ENCODE measurements around the gene IRS2.

The IRS2 gene

GRCh38 chr13:109761695-109762094 lies 24.7 kb downstream of the IRS2 start:
- no CpG with 5 or more reads among the region's 1 CpG for WGBS

GRCh38 chr13:109760951-109761350 lies 25.4 kb downstream of the IRS2 start:
- WGBS: 90% methylated on average over 8 of the region's 8 CpGs
- H3K4me1 ChIP-seq (ENCODE audit: control insufficient read depth, insufficient read depth, low read depth, low read length): peaks cover 8% of the 10 kb centered on the region
- H2AFZ ChIP-seq (ENCODE audit: low read depth, low read length): no peak overlapping the region
- H3K23ac ChIP-seq (ENCODE audit: low read length in 2 of 2): no peak overlapping the region
- no peak overlapping the region for H2BK5ac ChIP-seq (ENCODE audit: low read depth, low read length, poor library complexity, severe bottlenecking)
- peak overlapping the region in 1 of 2 experiments; percentile 52 for H2BK12ac ChIP-seq (ENCODE audit: low read length in 2 of 2)
- H2BK15ac ChIP-seq (ENCODE audit: low read depth, poor library complexity, severe bottlenecking): no peak overlapping the region
- no peaks in the 10 kb centered on the region for H3K9me3 ChIP-seq (ENCODE audit: control insufficient read depth, low read length)
- no peak overlapping the region for H3K27ac ChIP-seq (ENCODE audit: low read length, poor library complexity, severe bottlenecking)
- peak overlapping the region; percentile 28 for H2AK5ac ChIP-seq (ENCODE audit: low read length, severe bottlenecking)
- no peak overlapping the region for H2BK120ac ChIP-seq (ENCODE audit: low read depth, low read length)
- H3K4me2 ChIP-seq (ENCODE audit: low read length, poor library complexity, severe bottlenecking): no peak overlapping the region
- no peak overlapping the region for H3K18ac ChIP-seq (ENCODE audit: low read depth in 1 of 2, low read length in 2 of 2)
- no peaks in the 10 kb centered on the region for H3K27me3 ChIP-seq (ENCODE audit: control insufficient read depth in 1 of 2, insufficient read depth in 1 of 2, low read length in 2 of 2)
- H4K91ac ChIP-seq (ENCODE audit: low read length): no peak overlapping the region
- no peak for DNase-seq
- H3K14ac ChIP-seq (ENCODE audit: low read length in 2 of 2): peak overlapping the region in 1 of 2 experiments; percentile 59
- H3K79me1 ChIP-seq (replicated peaks; ENCODE audit: low read length, poor library complexity, severe bottlenecking): peaks cover 32% of the 10 kb centered on the region
- peaks cover 2 to 5% of the 10 kb centered on the region in 2 experiments for H3K36me3 ChIP-seq (ENCODE audit: control insufficient read depth in 1 of 2, insufficient read depth in 2 of 2, low read depth in 1 of 2, low read length in 2 of 2)
- H3K9ac ChIP-seq (ENCODE audit: low read length): no peak overlapping the region
- H3K4ac ChIP-seq (ENCODE audit: low read depth in 1 of 2, low read length in 2 of 2): peak overlapping the region in 1 of 2 experiments; percentile 50
- no peak overlapping the region for H3K4me3 ChIP-seq (ENCODE audit: insufficient read depth in 1 of 2, low read depth in 1 of 2, low read length in 2 of 2)
- H4K8ac ChIP-seq (ENCODE audit: low read length): peak overlapping the region; percentile 58

More at GRCh38 chr13:109761695-109762094, 24.7 kb downstream of the IRS2 start:
- Histone ChIP-seq H2AFZ (ENCODE audit: low read depth, low read length) (no peak overlapping the region), H3K23ac (ENCODE audit: low read length in 2 of 2) (no peak overlapping the region), H3K27me3 (ENCODE audit: control insufficient read depth in 1 of 2, insufficient read depth in 1 of 2, low read length in 2 of 2) (no peaks in the 10 kb centered on the region), H3K4me1 (ENCODE audit: control insufficient read depth, insufficient read depth, low read depth, low read length) (peaks cover 8% of the 10 kb centered on the region), H3K9me3 (ENCODE audit: control insufficient read depth, low read length) (no peaks in the 10 kb centered on the region), H3K4me3 (ENCODE audit: insufficient read depth in 1 of 2, low read depth in 1 of 2, low read length in 2 of 2) (no peak overlapping the region), H3K14ac (ENCODE audit: low read length in 2 of 2) (no peak overlapping the region), H3K4ac (ENCODE audit: low read depth in 1 of 2, low read length in 2 of 2) (no peak overlapping the region), H2BK15ac (ENCODE audit: low read depth, poor library complexity, severe bottlenecking) (no peak overlapping the region), H2BK12ac (ENCODE audit: low read length in 2 of 2) (no peak overlapping the region), H3K27ac (ENCODE audit: low read length, poor library complexity, severe bottlenecking) (no peak overlapping the region), H3K36me3 (ENCODE audit: control insufficient read depth in 1 of 2, insufficient read depth in 2 of 2, low read depth in 1 of 2, low read length in 2 of 2) (peaks cover 0 to 2% of the 10 kb centered on the region in 2 experiments), H3K18ac (ENCODE audit: low read depth in 1 of 2, low read length in 2 of 2) (no peak overlapping the region), H4K8ac (ENCODE audit: low read length) (no peak overlapping the region), H4K91ac (ENCODE audit: low read length) (no peak overlapping the region), H2BK5ac (ENCODE audit: low read depth, low read length, poor library complexity, severe bottlenecking) (no peak overlapping the region), H3K4me2 (ENCODE audit: low read length, poor library complexity, severe bottlenecking) (no peak overlapping the region), H2BK120ac (ENCODE audit: low read depth, low read length) (no peak overlapping the region), H3K9ac (ENCODE audit: low read length) (no peak overlapping the region), H2AK5ac (ENCODE audit: low read length, severe bottlenecking) (no peak overlapping the region), H3K79me1 (replicated peaks; ENCODE audit: low read length, poor library complexity, severe bottlenecking) (peaks cover 32% of the 10 kb centered on the region)
- DNase-seq: no peak

GRCh38 chr13:109760402-109760801 lies 26.0 kb downstream of the IRS2 start:
- Histone ChIP-seq H3K4me3 (ENCODE audit: insufficient read depth in 1 of 2, low read depth in 1 of 2, low read length in 2 of 2) (no peak overlapping the region), H2BK15ac (ENCODE audit: low read depth, poor library complexity, severe bottlenecking) (no peak overlapping the region), H3K79me1 (replicated peaks; ENCODE audit: low read length, poor library complexity, severe bottlenecking) (peaks cover 33% of the 10 kb centered on the region), H3K27me3 (ENCODE audit: control insufficient read depth in 1 of 2, insufficient read depth in 1 of 2, low read length in 2 of 2) (no peaks in the 10 kb centered on the region), H2AK5ac (ENCODE audit: low read length, severe bottlenecking) (no peak overlapping the region), H2BK120ac (ENCODE audit: low read depth, low read length) (no peak overlapping the region), H3K9me3 (ENCODE audit: control insufficient read depth, low read length) (no peaks in the 10 kb centered on the region), H3K14ac (ENCODE audit: low read length in 2 of 2) (no peak overlapping the region), H4K8ac (ENCODE audit: low read length) (no peak overlapping the region), H3K27ac (ENCODE audit: low read length, poor library complexity, severe bottlenecking) (no peak overlapping the region), H3K4ac (ENCODE audit: low read depth in 1 of 2, low read length in 2 of 2) (no peak overlapping the region), H2AFZ (ENCODE audit: low read depth, low read length) (no peak overlapping the region), H3K18ac (ENCODE audit: low read depth in 1 of 2, low read length in 2 of 2) (no peak overlapping the region), H2BK12ac (ENCODE audit: low read length in 2 of 2) (no peak overlapping the region), H3K9ac (ENCODE audit: low read length) (no peak overlapping the region), H2BK5ac (ENCODE audit: low read depth, low read length, poor library complexity, severe bottlenecking) (no peak overlapping the region), H3K23ac (ENCODE audit: low read length in 2 of 2) (no peak overlapping the region), H3K4me2 (ENCODE audit: low read length, poor library complexity, severe bottlenecking) (no peak overlapping the region), H3K36me3 (ENCODE audit: control insufficient read depth in 1 of 2, insufficient read depth in 2 of 2, low read depth in 1 of 2, low read length in 2 of 2) (peaks cover 6 to 10% of the 10 kb centered on the region in 2 experiments), H3K4me1 (ENCODE audit: control insufficient read depth, insufficient read depth, low read depth, low read length) (peaks cover 8% of the 10 kb centered on the region), H4K91ac (ENCODE audit: low read length) (no peak overlapping the region)
- 92% methylated on average over 7 of the region's 8 CpGs for WGBS
- DNase-seq: no peak

- Histone ChIP-seq H3K36me3 (ENCODE audit: control insufficient read depth in 1 of 2, insufficient read depth in 2 of 2, low read depth in 1 of 2, low read length in 2 of 2) (peaks cover 6 to 16% of the 10 kb centered on the region in 2 experiments), H2AK5ac (ENCODE audit: low read length, severe bottlenecking) (no peak overlapping the region), H3K9ac (ENCODE audit: low read length) (no peak overlapping the region), H3K4me2 (ENCODE audit: low read length, poor library complexity, severe bottlenecking) (no peak overlapping the region), H3K27me3 (ENCODE audit: control insufficient read depth in 1 of 2, insufficient read depth in 1 of 2, low read length in 2 of 2) (no peaks in the 10 kb centered on the region), H3K9me3 (ENCODE audit: control insufficient read depth, low read length) (no peaks in the 10 kb centered on the region), H2BK15ac (ENCODE audit: low read depth, poor library complexity, severe bottlenecking) (no peak overlapping the region), H3K79me1 (replicated peaks; ENCODE audit: low read length, poor library complexity, severe bottlenecking) (peaks cover 28% of the 10 kb centered on the region), H3K23ac (ENCODE audit: low read length in 2 of 2) (no peak overlapping the region), H2BK12ac (ENCODE audit: low read length in 2 of 2) (no peak overlapping the region), H3K4ac (ENCODE audit: low read depth in 1 of 2, low read length in 2 of 2) (no peak overlapping the region), H4K8ac (ENCODE audit: low read length) (no peak overlapping the region), H2BK5ac (ENCODE audit: low read depth, low read length, poor library complexity, severe bottlenecking) (no peak overlapping the region), H3K4me3 (ENCODE audit: insufficient read depth in 1 of 2, low read depth in 1 of 2, low read length in 2 of 2) (no peak overlapping the region), H3K4me1 (ENCODE audit: control insufficient read depth, insufficient read depth, low read depth, low read length) (peaks cover 8% of the 10 kb centered on the region), H3K14ac (ENCODE audit: low read length in 2 of 2) (no peak overlapping the region), H2AFZ (ENCODE audit: low read depth, low read length) (no peak overlapping the region), H3K18ac (ENCODE audit: low read depth in 1 of 2, low read length in 2 of 2) (peak overlapping the region in 1 of 2 experiments; percentile 38), H2BK120ac (ENCODE audit: low read depth, low read length) (no peak overlapping the region), H3K27ac (ENCODE audit: low read length, poor library complexity, severe bottlenecking) (no peak overlapping the region), H4K91ac (ENCODE audit: low read length) (no peak overlapping the region)
- no peak for DNase-seq
- 92% methylated on average over 3 of the region's 3 CpGs for WGBS
Measured at GRCh38 chr13:109759609-109760008, 26.8 kb downstream of the IRS2 start.

Data from mesenchymal stem cell (in vitro differentiated cells and primary cell).